Left ventricle myocardium superior (tissue), 1 donor: ENCODE results near the gene ETNK2. TPM values are rescaled to one million over a fixed set of nuclear protein-coding genes. Genes with fewer than 3 reads are reported as not detected.

Experiments used
- ATAC-seq: fragments of 200-7000 bp; cut with Tn5 transposase; one replicate; pipeline ENCODE4 v1.9.1; 2020; ENCODE audit warnings: mild to moderate bottlenecking, moderate library complexity
- DNase-seq: peaks from one replicate; pipeline ENCODE4 v3.0.0-alpha.2; 2020
- intact Hi-C: fragments of 100-400 bp; cut with micrococcal nuclease; formaldehyde crosslinking; loops from one replicate; pipeline ENCODE4 v1.11.0; 2022
- long read RNA-seq: library from polyadenylated mRNA; unstranded; transcript quantifications from one replicate; pipeline ENCODE4 v2.0.0, GENCODE V29; 2021
- total RNA-seq: library from RNA; stranded (reverse); fragmentation: NEBNext Ultra II Directional; extraction: Animal tissue kit (Norgen Biotek cat#: 25700); gene quantifications from one replicate; pipeline ENCODE4 v1.2.1, GENCODE V29; 2021
- donor health status: DM: no; HTN: yes; CAD: no; lungs with severe emphysema.

ETNK2 gene
- total RNA-seq = 3.3 TPM
- long read RNA-seq, partial matches to known transcripts = 0 of 6 reads
- long read RNA-seq, other reads (novel, unspliced or antisense) = 2 of 6 reads

- DNase-seq (peak; percentile 71), ATAC-seq (peak; percentile 68)
- intact Hi-C loops = no loop called here
Measured at GRCh38 chr1:204151552-204152309, at the start of gene ETNK2. Gene ETNK2 (minus strand): TSS chr1:204152044. CDS start chr1:204151852, 192 bp downstream.

GRCh38 chr1:204201348-204202040 lies 49.6 kb upstream of the ETNK2 start:
- no peak for ATAC-seq
- intact Hi-C loops = no loop called here
- DNase-seq = no peak

GRCh38 chr1:204199579-204199978 lies 47.7 kb upstream of the ETNK2 start:
- DNase-seq (peak; percentile 46), ATAC-seq (peak; percentile 80)
- intact Hi-C loops = no loop called here

GRCh38 chr1:204198348-204199340 lies 46.8 kb upstream of the ETNK2 start:
- DNase-seq (peak; percentile 44), ATAC-seq (peak; percentile 87)
- intact Hi-C loops = no loop called here

- intact Hi-C loops = no loop called here
- no peak for ATAC-seq
- DNase-seq = no peak
Measured at GRCh38 chr1:204197068-204197467, 45.2 kb upstream of the ETNK2 start.

GRCh38 chr1:204196068-204196795 lies 44.4 kb upstream of the ETNK2 start, which contains the start of gene KISS1:
Gene KISS1 (minus strand): TSS chr1:204196491. CDS start chr1:204192876, 3,615 bp downstream.
- no peak for ATAC-seq
- DNase-seq = no peak
- intact Hi-C loops = no loop called here

GRCh38 chr1:204194771-204195170 lies 42.9 kb upstream of the ETNK2 start:
- intact Hi-C loops = no loop called here
- no peak for ATAC-seq

GRCh38 chr1:204194080-204194479 lies 42.2 kb upstream of the ETNK2 start:
- no peak for ATAC-seq
- DNase-seq = no peak
- intact Hi-C loops = no loop called here

More at GRCh38 chr1:204194771-204195170, 42.9 kb upstream of the ETNK2 start:
- DNase-seq = no peak

GRCh38 chr1:204192589-204193352 lies 40.9 kb upstream of the ETNK2 start:
- intact Hi-C loops = no loop called here
- ATAC-seq = no peak
- DNase-seq = no peak

GRCh38 chr1:204192046-204192445 lies 40.2 kb upstream of the ETNK2 start:
- intact Hi-C loops = no loop called here

GRCh38 chr1:204191456-204191855 lies 39.6 kb upstream of the ETNK2 start:
- intact Hi-C loops = no loop called here
- DNase-seq (no peak), ATAC-seq (peak; percentile 20)

More at GRCh38 chr1:204192046-204192445, 40.2 kb upstream of the ETNK2 start:
- no peak for ATAC-seq
- DNase-seq = no peak

- ATAC-seq = peak; percentile 59
- peak; percentile 32 for DNase-seq
- intact Hi-C loops = no loop called here
Measured at GRCh38 chr1:204190212-204191211, 38.7 kb upstream of the ETNK2 start.

- intact Hi-C loops = no loop called here
- no peak for DNase-seq
- ATAC-seq = no peak
Measured at GRCh38 chr1:204188959-204189639, 37.3 kb upstream of the ETNK2 start.

- DNase-seq = no peak
Measured at GRCh38 chr1:204186597-204186996, 34.8 kb upstream of the ETNK2 start.

GRCh38 chr1:204181116-204181515 lies 29.3 kb upstream of the ETNK2 start:
- DNase-seq (no peak), ATAC-seq (no peak)
- intact Hi-C loops = no loop called here

More at GRCh38 chr1:204186597-204186996, 34.8 kb upstream of the ETNK2 start:
- no peak for ATAC-seq
- intact Hi-C loops = no loop called here

GRCh38 chr1:204180133-204180532 lies 28.3 kb upstream of the ETNK2 start:
- ATAC-seq = no peak

More at GRCh38 chr1:204180133-204180532, 28.3 kb upstream of the ETNK2 start:
- DNase-seq = no peak
- intact Hi-C loops = no loop called here
